Spleen (tissue), 11 donors: ENCODE measurements around the gene DISC1. TPM values are rescaled to one million over a fixed set of nuclear protein-coding genes. Genes with fewer than 3 reads are reported as not detected.

ENCODE experiments used
- DNase-seq: peaks from one replicate; pipeline ENCODE4 v3.0.0-alpha.2; 2020
- H3K27ac ChIP-seq, 8 donors: fragments of 200-600 bp; sonication (generic) in 7 of 8; 1 replicate in 4 of 8; 2 replicates in 4 of 8; pipeline versions ENCODE4 v1.5.0 to v1.8.0; 2016 to 2021; ENCODE audit warnings: inconsistent platforms in 4 of 8, mild to moderate bottlenecking in 4 of 8, moderate library complexity in 1 of 8
- H3K27me3 ChIP-seq, 7 donors: fragments of 200-600 bp; sonication (generic) in 6 of 7; replicated peaks in 1 of 7; 1 replicate in 4 of 7; 2 replicates in 3 of 7; pipeline versions ENCODE4 v1.5.0 to v1.8.0; 2016 to 2021; ENCODE audit warnings: inconsistent platforms in 3 of 7, mild to moderate bottlenecking in 1 of 7
- H3K36me3 ChIP-seq, 6 donors: fragments of 200-600 bp; sonication (generic) in 5 of 6; 1 replicate in 4 of 6; 2 replicates in 2 of 6; pipeline versions ENCODE4 v1.5.0 to v1.8.0; 2016 to 2021; ENCODE audit warnings: inconsistent platforms in 2 of 6
- H3K4me1 ChIP-seq, 6 donors: fragments of 200-600 bp; sonication (generic) in 5 of 6; 1 replicate in 3 of 6; 2 replicates in 3 of 6; pipeline versions ENCODE4 v1.5.0 to v1.8.0; 2016 to 2021; ENCODE audit warnings: inconsistent platforms in 3 of 6
- H3K4me3 ChIP-seq, 8 donors: fragments of 200-600 bp; sonication (generic) in 7 of 8; 1 replicate in 4 of 8; 2 replicates in 4 of 8; pipeline versions ENCODE4 v1.5.0 to v1.8.0; 2016 to 2021; ENCODE audit warnings: inconsistent platforms in 4 of 8, mild to moderate bottlenecking in 4 of 8, moderate library complexity in 2 of 8
- H3K9me3 ChIP-seq, 8 donors: fragments of 200-600 bp; sonication (generic) in 7 of 8; 1 replicate in 4 of 8; 2 replicates in 4 of 8; pipeline versions ENCODE4 v1.5.0 to v1.8.0; 2016 to 2021; ENCODE audit warnings: inconsistent platforms in 4 of 8
- CTCF ChIP-seq, 11 experiments: fragments of 200-600 bp in 7 of 11; fragments of 450-650 bp in 4 of 11; sonication (generic) in 4 of 11; IDR thresholded peaks in 8 of 11; conservative IDR thresholded peaks in 3 of 11; 1 replicate in 7 of 11; 2 replicates in 4 of 11; pipeline versions ENCODE4 v1.4.0 to v1.8.0; 2016 to 2021; ENCODE audit warnings: antibody characterized with exemption in 11 of 11, inconsistent platforms in 4 of 11, mild to moderate bottlenecking in 1 of 11
- POLR2A ChIP-seq, 3 donors: fragments of 450-650 bp; IDR thresholded peaks; one replicate each; pipeline ENCODE4 v1.5.1; 2017; ENCODE audit warnings: antibody characterized with exemption in 3 of 3, mild to moderate bottlenecking in 1 of 3
- POLR2AphosphoS5 ChIP-seq, 3 donors: sonication (generic); formaldehyde crosslinking; IDR thresholded peaks; one replicate each; pipeline ENCODE4 v1.5.1; 2017; ENCODE audit warnings: antibody characterized with exemption in 3 of 3
- WGBS, 5 donors: extraction: QIAGEN DNeasy Blood & Tissue Kit in 3 of 5; methylation state at CpG; one replicate each; pipeline versions ENCODE4 v1.1.5 to v1.1.7; 2013 to 2018; 5-methylcytosine and 5-hydroxymethylcytosine counted together
- intact Hi-C: fragments of 100-400 bp; cut with DNase I; formaldehyde crosslinking; loops from one replicate; pipeline ENCODE4 v1.15.0; 2023; ENCODE audit warnings: low total_unique reads
- polyA plus RNA-seq, 3 donors: library from polyadenylated mRNA; stranded (reverse); fragments of 200-250 nt; gene quantifications; one replicate each; pipeline ENCODE4 v1.2.1, GENCODE V29; 2013
- total RNA-seq, 7 donors: library from RNA; depleted of rRNA in 3 of 7; stranded (reverse); fragments of >200 nt in 3 of 7; fragmentation: NEBNext Ultra II Directional in 4 of 7; extraction: Animal tissue kit (Norgen Biotek cat#: 25700) in 4 of 7; gene quantifications; one replicate each; pipeline versions ENCODE4 v1.1.0 to v1.2.1, GENCODE V29; 2016 to 2021
- donor health status: healthy with polysubstance abuse.
- donor health status: DM: no; HTN: no; CAD: no; lungs with moderate emphysema.
- donor health status: DM: no; HTN: no; CAD: no.
- donor health status: Bipolar disorder and iron deficiency.
- donor health status: healthy.
- donor health status: DM: no; HTN: no; CAD: no.
- donor health status: DM: yes; HTN: yes; CAD: no.

Gene DISC1
- total and polyA plus RNA-seq, 10 donors, result 0.89 to 36.4 (median 24.2) TPM

GRCh38 chr1:231926340-231926739 lies 299.8 kb downstream of the DISC1 start:
- intact Hi-C loops, result no loop called here
- peaks cover 0 to 17% (median 4%) of the 10 kb centered on the region in 6 donors for H3K4me1 ChIP-seq
- TF ChIP-seq CTCF (IDR thresholded peaks at IDR 0.05 in 8 of 11, conservative IDR thresholded peaks at IDR 0.05 in 3 of 11) (no peak), POLR2A (IDR thresholded peaks at IDR 0.05) (no peak), POLR2AphosphoS5 (IDR thresholded peaks at IDR 0.05) (no peak)
- H3K27me3 ChIP-seq, result no peaks in the 10 kb centered on the region
- H3K9me3 ChIP-seq, result peaks cover 0 to under 1% (median 0%) of the 10 kb centered on the region in 8 donors
- DNase-seq, result no peak
- H3K36me3 ChIP-seq, result no peaks in the 10 kb centered on the region
- H3K27ac ChIP-seq, result no peak overlapping the region
- no peak overlapping the region for H3K4me3 ChIP-seq
- 72 to 94% (median 79%) methylated on average over 1 of the region's 1 CpG for WGBS, 5 donors

- Histone ChIP-seq H3K27me3 (no peaks in the 10 kb centered on the region), H3K36me3 (no peaks in the 10 kb centered on the region), H3K9me3 (peaks cover 1 to 7% (median 5%) of the 10 kb centered on the region in 8 donors), H3K27ac (no peak overlapping the region), H3K4me3 (no peak overlapping the region), H3K4me1 (peaks cover 0 to 17% (median 4%) of the 10 kb centered on the region in 6 donors)
- TF ChIP-seq POLR2AphosphoS5 (IDR thresholded peaks at IDR 0.05) (no peak), POLR2A (IDR thresholded peaks at IDR 0.05) (no peak), CTCF (IDR thresholded peaks at IDR 0.05 in 8 of 11, conservative IDR thresholded peaks at IDR 0.05 in 3 of 11) (no peak)
- intact Hi-C loops, result no loop called here
- 69 to 94% (median 88%) methylated on average over 2 of the region's 2 CpGs for WGBS, 5 donors
- DNase-seq, result no peak
Observed at GRCh38 chr1:231926933-231927332, 300.3 kb downstream of the DISC1 start.

- Histone ChIP-seq H3K27me3 (no peaks in the 10 kb centered on the region), H3K9me3 (peaks cover 3 to 12% (median 9%) of the 10 kb centered on the region in 8 donors), H3K4me3 (no peak overlapping the region), H3K4me1 (peaks cover 0 to 17% (median 4%) of the 10 kb centered on the region in 6 donors), H3K27ac (no peak overlapping the region), H3K36me3 (no peaks in the 10 kb centered on the region)
- intact Hi-C loops, result no loop called here
- TF ChIP-seq CTCF (IDR thresholded peaks at IDR 0.05 in 8 of 11, conservative IDR thresholded peaks at IDR 0.05 in 3 of 11) (no peak), POLR2A (IDR thresholded peaks at IDR 0.05) (no peak), POLR2AphosphoS5 (IDR thresholded peaks at IDR 0.05) (no peak)
- no peak for DNase-seq
- WGBS, 5 donors, result 67 to 94% (median 78%) methylated on average over 7 of the region's 7 CpGs
Observed at GRCh38 chr1:231927431-231927830, 300.8 kb downstream of the DISC1 start.

GRCh38 chr1:231929311-231929710 lies 302.7 kb downstream of the DISC1 start:
- TF ChIP-seq POLR2A (IDR thresholded peaks at IDR 0.05), result no peak
- no peak for DNase-seq
- H3K27me3 ChIP-seq, result no peaks in the 10 kb centered on the region
- H3K4me1 ChIP-seq, result peaks cover 0 to 19% (median 4%) of the 10 kb centered on the region in 6 donors
- no peak overlapping the region for H3K27ac ChIP-seq
- H3K4me3 ChIP-seq, result no peak overlapping the region
- intact Hi-C loops, result no loop called here
- no peaks in the 10 kb centered on the region for H3K36me3 ChIP-seq
- H3K9me3 ChIP-seq, result peaks cover 3 to 16% (median 11%) of the 10 kb centered on the region in 8 donors
- 39 to 50% (median 46%) methylated on average over 8 of the region's 8 CpGs for WGBS, 5 donors
